GM23248 (cell line): ENCODE results near the gene CDC20. TPM values are rescaled to one million over a fixed set of nuclear protein-coding genes. Genes with fewer than 3 reads are reported as not detected.
A peak's percentile ranks its signal among the peaks of the same experiment; 100 is the strongest.

Experiments used
- DNase-seq: peaks from one replicate; pipeline ENCODE4 v3.0.0-alpha.2; 2015
- H2AFZ ChIP-seq: fragments of 200-600 bp; sonication (generic); 2 replicates; pipeline ENCODE4 v1.6.1; 2016; ENCODE audit warnings: antibody characterized with exemption
- H3F3A ChIP-seq: fragments of 200-600 bp; sonication (generic); 2 replicates; pipeline ENCODE4 v1.6.1; 2016; ENCODE audit warnings: mild to moderate bottlenecking, antibody characterized with exemption, mixed run types; ENCODE audit not compliant: insufficient read depth
- H3K27ac ChIP-seq: fragments of 200-600 bp; sonication (generic); 2 replicates; pipeline ENCODE4 v1.5.1; 2016; ENCODE audit warnings: mild to moderate bottlenecking
- H3K27me3 ChIP-seq: fragments of 200-600 bp; sonication (generic); replicated peaks from 2 replicates; pipeline ENCODE4 v1.6.1; 2016; ENCODE audit warnings: mild to moderate bottlenecking; ENCODE audit not compliant: insufficient read depth
- H3K36me3 ChIP-seq: fragments of 200-600 bp; sonication (generic); 2 replicates; pipeline ENCODE4 v1.6.1; 2016; ENCODE audit warnings: low read depth, mild to moderate bottlenecking
- H3K4me1 ChIP-seq: fragments of 200-600 bp; sonication (generic); 2 replicates; pipeline ENCODE4 v1.6.1; 2016; ENCODE audit warnings: mild to moderate bottlenecking; ENCODE audit not compliant: insufficient read depth
- H3K4me2 ChIP-seq: fragments of 200-600 bp; sonication (generic); one replicate; pipeline ENCODE4 v1.6.1; 2016; ENCODE audit warnings: mild to moderate bottlenecking; ENCODE audit not compliant: unreplicated experiment
- H3K4me3 ChIP-seq: fragments of 200-600 bp; sonication (generic); 2 replicates; pipeline ENCODE4 v1.5.1; 2016; ENCODE audit warnings: mild to moderate bottlenecking
- H3K79me2 ChIP-seq: fragments of 200-600 bp; sonication (generic); 2 replicates; pipeline ENCODE4 v1.6.1; 2016; ENCODE audit warnings: mild to moderate bottlenecking; ENCODE audit not compliant: insufficient read depth
- H3K9ac ChIP-seq: fragments of 200-600 bp; sonication (generic); 2 replicates; pipeline ENCODE4 v1.6.1; 2016; ENCODE audit warnings: mild to moderate bottlenecking
- H3K9me2 ChIP-seq: fragments of 200-600 bp; sonication (generic); 2 replicates; pipeline ENCODE4 v1.6.1; 2016; ENCODE audit warnings: mixed run types, mild to moderate bottlenecking, moderate library complexity; ENCODE audit not compliant: insufficient read depth
- H3K9me3 ChIP-seq: fragments of 200-600 bp; sonication (generic); one replicate; pipeline ENCODE4 v1.6.1; 2017; ENCODE audit warnings: low read depth
- H4K20me1 ChIP-seq: fragments of 200-600 bp; sonication (generic); 2 replicates; pipeline ENCODE4 v1.6.0; 2016; ENCODE audit not compliant: insufficient read depth
- EZH2 ChIP-seq: fragments of 200-600 bp; sonication (generic); IDR thresholded peaks from 2 replicates; pipeline ENCODE4 v1.6.1; 2018; ENCODE audit warnings: antibody characterized with exemption, mild to moderate bottlenecking; ENCODE audit not compliant: insufficient read depth, poor library complexity, severe bottlenecking
- EZH2phosphoT487 ChIP-seq: fragments of 200-600 bp; sonication (generic); IDR thresholded peaks from 2 replicates; pipeline ENCODE4 v1.6.1; 2018; ENCODE audit warnings: antibody characterized with exemption, moderate library complexity, mild to moderate bottlenecking, low read depth; ENCODE audit not compliant: insufficient read depth
- WGBS, 2 experiments: methylation state at CpG; one replicate each; pipeline ENCODE4 v1.1.6; 2015 to 2017; ENCODE audit warnings: low lambda C conversion rate in 2 of 2, low coverage in 1 of 2; ENCODE audit errors: missing lambda C conversion rate in 2 of 2; 5-methylcytosine and 5-hydroxymethylcytosine counted together
- in situ Hi-C: fragments of 300-500 bp; cut with MboI; formaldehyde crosslinking; loops from 2 replicates; pipeline ENCODE4 v1.15.0; 2020
- polyA plus RNA-seq: library from polyadenylated mRNA; unstranded; fragments of >200 nt; fragmentation: Nextera tagmentation; extraction: Ambion mirVana; gene quantifications from 2 replicates; pipeline ENCODE4 v1.2.1, GENCODE V29; 2016
- total RNA-seq: library from RNA; depleted of rRNA; stranded (reverse); fragments of >200 nt; shearing (Covaris generic); gene quantifications from 2 replicates; pipeline ENCODE4 v1.2.3, GENCODE V29; 2014

CDC20 gene
- total and polyA plus RNA-seq, 2 experiments from 2014 or later = 48.9 to 50.9 TPM

DNA sequence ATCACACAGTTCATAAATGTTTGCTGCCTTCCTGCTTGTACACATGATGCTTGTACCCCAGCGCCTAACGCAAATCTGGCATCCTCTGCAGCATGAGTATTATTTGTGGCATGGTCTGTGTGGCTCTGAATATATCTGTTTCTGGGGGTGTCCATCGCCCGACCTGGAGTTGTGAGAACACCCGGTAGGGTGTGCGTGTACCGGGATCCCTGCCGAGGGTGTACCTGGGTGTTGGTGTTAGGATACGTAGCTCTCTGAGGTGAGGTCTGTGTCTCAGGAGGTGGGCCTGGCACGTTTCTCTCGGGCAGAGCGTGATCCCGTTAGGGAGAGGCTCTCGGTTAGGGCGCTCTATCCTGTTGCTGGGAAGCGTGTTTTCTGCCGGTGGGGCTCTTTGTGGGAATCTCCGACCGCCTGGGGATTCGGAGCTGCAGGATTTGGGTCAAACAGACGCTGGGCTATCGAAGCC lies 10.4 kb upstream of the CDC20 start:
- no peak for DNase-seq
- Histone ChIP-seq H3K9me2 (no peaks in the 10 kb centered on the region), H3K4me2 (peak overlapping the region; percentile 79), H3K27me3 (no peaks in the 10 kb centered on the region), H3K27ac (no peak overlapping the region), H3K9me3 (no peaks in the 10 kb centered on the region), H4K20me1 (no peaks in the 10 kb centered on the region), H3K9ac (peak overlapping the region; percentile 42), H3F3A (peaks cover 16% of the 10 kb centered on the region), H3K79me2 (no peaks in the 10 kb centered on the region), H3K4me3 (peak overlapping the region; percentile 69), H2AFZ (peak overlapping the region; percentile 78), H3K36me3 (no peaks in the 10 kb centered on the region), H3K4me1 (peaks cover 11% of the 10 kb centered on the region; the same call in 1 of the 2 replicates)
- TF ChIP-seq EZH2 (no peak), EZH2phosphoT487 (no peak)
- WGBS, 2 experiments = 19% methylated on average over 22 of the region's 22 CpGs
- in situ Hi-C loops = no loop called here

DNA sequence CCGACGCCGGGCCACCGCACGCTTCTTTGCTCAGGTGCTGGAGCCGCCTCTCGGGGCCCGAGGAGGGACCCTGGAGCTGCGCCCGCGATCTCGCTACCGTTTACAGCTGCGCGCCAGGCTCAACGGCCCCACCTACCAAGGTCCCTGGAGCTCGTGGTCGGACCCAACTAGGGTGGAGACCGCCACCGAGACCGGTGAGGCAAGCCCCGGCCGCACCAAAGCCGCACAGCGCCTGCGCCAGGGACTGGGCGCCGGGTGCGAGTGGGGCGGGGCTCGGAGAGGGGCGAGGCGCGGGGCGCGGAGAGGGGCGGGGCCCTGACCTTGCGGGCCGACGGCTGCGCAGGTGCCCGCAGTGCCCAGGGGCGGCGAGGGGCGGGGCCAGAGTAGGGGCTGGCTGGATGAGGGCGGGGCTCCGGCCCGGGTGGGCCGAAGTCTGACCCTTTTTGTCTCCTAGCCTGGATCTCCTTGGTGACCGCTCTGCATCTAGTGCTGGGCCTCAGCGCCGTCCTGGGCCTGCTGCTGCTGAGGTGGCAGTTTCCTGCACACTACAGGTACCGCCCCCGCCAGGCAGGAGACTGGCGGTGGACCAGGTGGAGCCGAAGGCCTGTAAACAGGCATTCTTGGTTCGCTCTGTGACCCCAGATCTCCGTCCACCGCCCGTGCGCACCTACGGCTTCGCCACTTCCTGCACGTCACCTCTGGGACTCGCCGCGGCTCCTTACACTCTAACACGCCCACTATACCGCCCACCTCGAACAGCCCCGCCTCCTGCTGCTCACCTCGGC lies 9.8 kb upstream of the CDC20 start:
- H3K4me1 ChIP-seq = peaks cover 11% of the 10 kb centered on the region; the same call in 1 of the 2 replicates
- H3K79me2 ChIP-seq = no peaks in the 10 kb centered on the region
- H3K4me3 ChIP-seq = peak overlapping the region; percentile 69
- no peaks in the 10 kb centered on the region for H3K36me3 ChIP-seq
- 9 to 18% methylated on average over 36 to 55 of the region's 72 CpGs for WGBS, 2 experiments
- no peaks in the 10 kb centered on the region for H4K20me1 ChIP-seq
- peak; percentile 54 for DNase-seq
- in situ Hi-C loops = no loop called here
- TF ChIP-seq EZH2 = no peak
- TF ChIP-seq EZH2phosphoT487 = no peak
- peak overlapping the region; percentile 42 for H3K9ac ChIP-seq
- H3F3A ChIP-seq = peaks cover 16% of the 10 kb centered on the region
- no peaks in the 10 kb centered on the region for H3K9me2 ChIP-seq
- peak overlapping the region; percentile 79 for H3K4me2 ChIP-seq
- no peak overlapping the region for H3K27ac ChIP-seq
- no peaks in the 10 kb centered on the region for H3K9me3 ChIP-seq
- peak overlapping the region; percentile 78 for H2AFZ ChIP-seq
- no peaks in the 10 kb centered on the region for H3K27me3 ChIP-seq

DNA sequence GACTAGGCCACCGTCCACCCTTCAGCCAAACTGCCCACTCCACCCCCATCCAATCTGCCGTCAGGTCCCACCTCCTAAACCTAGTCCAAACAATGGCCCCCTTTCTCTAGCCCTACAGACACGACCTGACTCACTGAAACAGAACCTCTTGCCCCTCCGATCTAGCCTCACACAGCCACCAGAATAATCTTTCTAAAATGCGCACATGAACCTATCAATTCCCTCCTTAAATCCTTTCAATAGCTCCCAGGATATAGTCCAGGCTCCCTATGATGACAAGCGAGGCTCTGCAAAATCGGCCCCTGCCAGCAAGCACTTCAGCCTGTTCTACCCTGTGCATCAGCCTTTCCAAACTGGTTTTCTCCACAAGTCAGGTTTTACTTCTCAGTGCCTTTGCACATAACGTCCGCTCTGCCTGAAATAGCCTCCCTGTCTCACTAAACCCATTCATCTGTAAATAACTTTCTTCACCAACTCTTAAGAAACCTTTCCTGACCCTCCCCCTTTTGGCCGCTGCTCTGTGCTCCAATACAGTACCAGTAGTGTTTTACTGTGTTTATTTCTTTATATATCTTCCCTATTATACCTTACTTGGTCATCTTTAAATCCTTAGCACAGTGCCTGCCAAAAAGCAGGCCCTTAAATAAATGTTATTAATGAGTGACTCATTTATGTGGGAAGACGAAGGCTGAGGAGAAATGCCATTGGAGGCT lies 9.0 kb upstream of the CDC20 start:
- in situ Hi-C loops = no loop called here
- H3K4me2 ChIP-seq = peak overlapping the region; percentile 79
- peaks cover 16% of the 10 kb centered on the region for H3F3A ChIP-seq

DNA sequence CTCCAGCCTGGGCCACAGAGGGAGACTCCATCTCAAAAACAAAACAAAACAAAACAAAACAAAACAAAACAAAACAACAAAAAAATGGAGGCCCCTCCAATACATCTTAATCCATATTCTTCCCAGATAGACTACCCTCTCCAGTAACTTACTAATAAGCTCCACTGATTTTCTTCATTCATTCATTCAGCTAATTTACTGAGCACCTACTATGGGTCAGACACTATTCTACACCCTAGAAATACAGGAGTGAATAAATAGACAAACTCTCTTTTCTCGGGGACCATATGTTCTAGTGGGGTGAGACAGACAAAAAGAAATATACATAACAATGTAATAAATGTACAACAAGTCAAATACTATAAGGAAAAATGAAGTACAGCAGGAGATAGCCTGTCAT lies 7.8 kb upstream of the CDC20 start:
- in situ Hi-C loops = no loop called here
- WGBS, 2 experiments = 94 to 100% methylated on average over 1 of the region's 1 CpG
- H3K36me3 ChIP-seq = no peaks in the 10 kb centered on the region
- H3K9ac ChIP-seq = no peak overlapping the region
- H3K9me3 ChIP-seq = no peaks in the 10 kb centered on the region
- no peak for DNase-seq
- no peaks in the 10 kb centered on the region for H3K9me2 ChIP-seq
- no peak overlapping the region for H2AFZ ChIP-seq
- no peak overlapping the region for H3K4me3 ChIP-seq
- no peak for TF ChIP-seq EZH2
- TF ChIP-seq EZH2phosphoT487 = no peak
- no peak overlapping the region for H3K27ac ChIP-seq
- no peaks in the 10 kb centered on the region for H4K20me1 ChIP-seq
- peaks cover 10% of the 10 kb centered on the region for H3F3A ChIP-seq
- no peak overlapping the region for H3K4me2 ChIP-seq
- no peaks in the 10 kb centered on the region for H3K27me3 ChIP-seq
- H3K79me2 ChIP-seq = no peaks in the 10 kb centered on the region
- H3K4me1 ChIP-seq = peaks cover 11% of the 10 kb centered on the region; the same call in 1 of the 2 replicates

More for the DNA sequence above, 9.0 kb upstream of the CDC20 start:
- H3K4me3 ChIP-seq = no peak overlapping the region; the same call in 1 of the 2 replicates
- H2AFZ ChIP-seq = peak overlapping the region; percentile 78
- no peak overlapping the region for H3K27ac ChIP-seq
- H3K27me3 ChIP-seq = no peaks in the 10 kb centered on the region
- no peak overlapping the region for H3K9ac ChIP-seq
- H3K4me1 ChIP-seq = peaks cover 11% of the 10 kb centered on the region; the same call in 1 of the 2 replicates
- WGBS, 2 experiments = 65 to 75% methylated on average over 11 of the region's 11 CpGs
- DNase-seq = peak; percentile 50
- no peaks in the 10 kb centered on the region for H4K20me1 ChIP-seq
- no peaks in the 10 kb centered on the region for H3K36me3 ChIP-seq
- no peaks in the 10 kb centered on the region for H3K79me2 ChIP-seq
- TF ChIP-seq EZH2 (no peak), EZH2phosphoT487 (no peak)
- H3K9me3 ChIP-seq = no peaks in the 10 kb centered on the region
- no peaks in the 10 kb centered on the region for H3K9me2 ChIP-seq
